ENCODE measurements around the gene PSMB5. TPM values are rescaled to one million over a fixed set of nuclear protein-coding genes. Genes with fewer than 3 reads are reported as not detected.

The PSMB5 gene
- total and polyA plus RNA-seq, 2 of the 13 experiments (the other 11 are each of a cell fraction or from before 2014, with no cell fraction given), result 705 to 871 TPM

GRCh38 chr14:22994762-22995275 lies 39.9 kb downstream of the PSMB5 start (continued):
- TF ChIP-seq GLMP (CRISPR knock-in tag; IDR thresholded peaks at IDR 0.05; ENCODE audit: borderline replicate concordance) (0 out of 2 replicates have a peak, but pooled peaks have one; percentile 48), KLF9 (CRISPR knock-in tag; IDR thresholded peaks at IDR 0.05; ENCODE audit: low read depth) (0 out of 2 replicates have a peak, but pooled peaks have one; percentile 40), NKX3-1 (CRISPR knock-in tag; IDR thresholded peaks at IDR 0.05) (0 out of 2 replicates have a peak, but pooled peaks have one; percentile 33), ZNF614 (CRISPR knock-in tag; IDR thresholded peaks at IDR 0.05; ENCODE audit: borderline replicate concordance) (0 out of 2 replicates have a peak, but pooled peaks have one; percentile 31), HMG20B (CRISPR knock-in tag; conservative IDR thresholded peaks at IDR 0.05) (0 out of 2 replicates have a peak, but pooled peaks have one; percentile 26), ARNTL (CRISPR knock-in tag; IDR thresholded peaks at IDR 0.05) (no peak), MTF2 (CRISPR knock-in tag; IDR thresholded peaks at IDR 0.05; ENCODE audit: borderline replicate concordance) (no peak), ZNF296 (CRISPR knock-in tag; conservative IDR thresholded peaks at IDR 0.05) (peak; percentile 83; the same call in 1 of the 2 replicates), ZNF264 (CRISPR knock-in tag; IDR thresholded peaks at IDR 0.05) (0 out of 2 replicates have a peak, but pooled peaks have one; percentile 24), MYNN (CRISPR knock-in tag; IDR thresholded peaks at IDR 0.05; ENCODE audit: low read depth) (0 out of 2 replicates have a peak, but pooled peaks have one; percentile 79), SMC3 (IDR thresholded peaks at IDR 0.05; ENCODE audit: low read length) (peak; percentile 93), GATAD1 (CRISPR knock-in tag; IDR thresholded peaks at IDR 0.05) (0 out of 2 replicates have a peak, but pooled peaks have one; percentile 27), TARDBP (CRISPR knock-in tag; IDR thresholded peaks at IDR 0.05) (0 out of 2 replicates have a peak, but pooled peaks have one; percentile 10), HMGXB4 (CRISPR knock-in tag; IDR thresholded peaks at IDR 0.05; ENCODE audit: borderline replicate concordance in 1 of 2, low read depth in 1 of 2) (peak; percentile 53 to 68; a peak in 2 of 4 replicates), PPARG (CRISPR knock-in tag; conservative IDR thresholded peaks at IDR 0.05) (0 out of 2 replicates have a peak, but pooled peaks have one; percentile 36), CEBPG (CRISPR knock-in tag; IDR thresholded peaks at IDR 0.05) (peak; percentile 10; the same call in 1 of the 2 replicates), ZBTB8A (CRISPR knock-in tag; IDR thresholded peaks at IDR 0.05; ENCODE audit: borderline replicate concordance, low read depth) (0 out of 2 replicates have a peak, but pooled peaks have one; percentile 53), ATAD3A (CRISPR knock-in tag; IDR thresholded peaks at IDR 0.05) (no peak), HNF1B (CRISPR knock-in tag; IDR thresholded peaks at IDR 0.05) (0 out of 2 replicates have a peak, but pooled peaks have one; percentile 72), MEIS2 (CRISPR knock-in tag; IDR thresholded peaks at IDR 0.05) (0 out of 2 replicates have a peak, but pooled peaks have one; percentile 55)
- TF ChIP-seq, protein P1, sequence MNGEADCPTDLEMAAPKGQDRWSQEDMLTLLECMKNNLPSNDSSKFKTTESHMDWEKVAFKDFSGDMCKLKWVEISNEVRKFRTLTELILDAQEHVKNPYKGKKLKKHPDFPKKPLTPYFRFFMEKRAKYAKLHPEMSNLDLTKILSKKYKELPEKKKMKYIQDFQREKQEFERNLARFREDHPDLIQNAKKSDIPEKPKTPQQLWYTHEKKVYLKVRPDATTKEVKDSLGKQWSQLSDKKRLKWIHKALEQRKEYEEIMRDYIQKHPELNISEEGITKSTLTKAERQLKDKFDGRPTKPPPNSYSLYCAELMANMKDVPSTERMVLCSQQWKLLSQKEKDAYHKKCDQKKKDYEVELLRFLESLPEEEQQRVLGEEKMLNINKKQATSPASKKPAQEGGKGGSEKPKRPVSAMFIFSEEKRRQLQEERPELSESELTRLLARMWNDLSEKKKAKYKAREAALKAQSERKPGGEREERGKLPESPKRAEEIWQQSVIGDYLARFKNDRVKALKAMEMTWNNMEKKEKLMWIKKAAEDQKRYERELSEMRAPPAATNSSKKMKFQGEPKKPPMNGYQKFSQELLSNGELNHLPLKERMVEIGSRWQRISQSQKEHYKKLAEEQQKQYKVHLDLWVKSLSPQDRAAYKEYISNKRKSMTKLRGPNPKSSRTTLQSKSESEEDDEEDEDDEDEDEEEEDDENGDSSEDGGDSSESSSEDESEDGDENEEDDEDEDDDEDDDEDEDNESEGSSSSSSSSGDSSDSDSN (CRISPR knock-in tag; IDR thresholded peaks at IDR 0.05), result 0 out of 2 replicates have a peak, but pooled peaks have one; percentile 38
- TF ChIP-seq, protein P2, sequence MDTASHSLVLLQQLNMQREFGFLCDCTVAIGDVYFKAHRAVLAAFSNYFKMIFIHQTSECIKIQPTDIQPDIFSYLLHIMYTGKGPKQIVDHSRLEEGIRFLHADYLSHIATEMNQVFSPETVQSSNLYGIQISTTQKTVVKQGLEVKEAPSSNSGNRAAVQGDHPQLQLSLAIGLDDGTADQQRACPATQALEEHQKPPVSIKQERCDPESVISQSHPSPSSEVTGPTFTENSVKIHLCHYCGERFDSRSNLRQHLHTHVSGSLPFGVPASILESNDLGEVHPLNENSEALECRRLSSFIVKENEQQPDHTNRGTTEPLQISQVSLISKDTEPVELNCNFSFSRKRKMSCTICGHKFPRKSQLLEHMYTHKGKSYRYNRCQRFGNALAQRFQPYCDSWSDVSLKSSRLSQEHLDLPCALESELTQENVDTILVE (CRISPR knock-in tag; IDR thresholded peaks at IDR 0.05), result no peak
